ENCODE data around the gene MAGEB16.

DNA sequence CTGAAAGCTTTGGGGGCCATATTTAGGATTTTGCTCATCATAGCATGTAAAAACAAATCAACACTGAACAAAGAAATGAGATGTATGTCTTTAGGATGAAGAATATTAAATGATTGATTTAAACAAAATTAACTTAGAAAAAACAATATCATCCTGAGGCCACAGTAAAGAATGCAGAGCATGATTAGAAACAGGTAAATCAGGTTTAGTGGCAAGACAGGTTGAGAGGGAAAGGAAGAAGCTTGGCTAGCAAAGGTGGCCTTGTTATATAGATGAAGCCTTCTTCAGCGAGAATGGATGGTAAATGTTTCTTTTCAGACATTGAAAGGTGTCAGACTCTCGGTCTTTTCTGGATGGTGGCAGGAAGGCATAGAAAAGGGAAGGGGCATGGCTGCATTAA, 11.9 kb upstream of the MAGEB16 start:
- TF ChIP-seq POLR2A (IDR thresholded peaks at IDR 0.05; ENCODE audit: extremely low read depth, insufficient read length), result no peak
- TF ChIP-seq, protein P1, sequence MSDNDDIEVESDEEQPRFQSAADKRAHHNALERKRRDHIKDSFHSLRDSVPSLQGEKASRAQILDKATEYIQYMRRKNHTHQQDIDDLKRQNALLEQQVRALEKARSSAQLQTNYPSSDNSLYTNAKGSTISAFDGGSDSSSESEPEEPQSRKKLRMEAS (IDR thresholded peaks at IDR 0.05; ENCODE audit: low read depth, low read length), result no peak
